Ascending aorta (tissue), 2 donors: ENCODE data around the gene SLC2A2. TPM values are rescaled to one million over a fixed set of nuclear protein-coding genes. Genes with fewer than 3 reads are reported as not detected.

Experiments used
- DNase-seq, 2 donors: peaks; one replicate each; pipeline ENCODE4 v3.0.0-alpha.2; 2019; ENCODE audit warnings: low spot score in 2 of 2
- H3K27ac ChIP-seq, 2 donors: fragments of 200-600 bp; sonication (generic); one replicate each; pipeline ENCODE4 v1.5.1; 2016 to 2017; ENCODE audit warnings: mild to moderate bottlenecking in 1 of 2
- H3K27me3 ChIP-seq: fragments of 200-600 bp; sonication (generic); one replicate; pipeline ENCODE4 v1.5.1; 2017
- H3K36me3 ChIP-seq, 2 donors: fragments of 200-600 bp; sonication (generic); one replicate each; pipeline ENCODE4 v1.5.1; 2016
- H3K4me1 ChIP-seq, 2 donors: fragments of 200-600 bp; sonication (generic); one replicate each; pipeline ENCODE4 v1.5.1; 2016 to 2017; ENCODE audit warnings: mild to moderate bottlenecking in 1 of 2
- H3K4me3 ChIP-seq, 2 donors: fragments of 200-600 bp; sonication (generic); one replicate each; pipeline ENCODE4 v1.5.1; 2016 to 2017; ENCODE audit warnings: mild to moderate bottlenecking in 1 of 2
- H3K9me3 ChIP-seq, 2 donors: fragments of 200-600 bp; sonication (generic); one replicate each; pipeline ENCODE4 v1.5.1; 2016
- CTCF ChIP-seq, 3 experiments: fragments of 200-600 bp in 2 of 3; fragments of 450-650 bp in 1 of 3; sonication (generic) in 2 of 3; IDR thresholded peaks; one replicate each; pipeline ENCODE4 v1.5.1; 2016 to 2019; ENCODE audit warnings: antibody characterized with exemption in 3 of 3, mild to moderate bottlenecking in 1 of 3, moderate library complexity in 1 of 3
- intact Hi-C: fragments of 100-400 bp; cut with DNase I; formaldehyde crosslinking; loops from one replicate; pipeline ENCODE4 v1.15.1; 2023
- total RNA-seq: library from RNA; depleted of rRNA; stranded (reverse); fragments of >200 nt; gene quantifications from one replicate; pipeline ENCODE4 v1.1.0, GENCODE V29; 2016

SLC2A2 gene
- total RNA-seq: not detected

DNA sequence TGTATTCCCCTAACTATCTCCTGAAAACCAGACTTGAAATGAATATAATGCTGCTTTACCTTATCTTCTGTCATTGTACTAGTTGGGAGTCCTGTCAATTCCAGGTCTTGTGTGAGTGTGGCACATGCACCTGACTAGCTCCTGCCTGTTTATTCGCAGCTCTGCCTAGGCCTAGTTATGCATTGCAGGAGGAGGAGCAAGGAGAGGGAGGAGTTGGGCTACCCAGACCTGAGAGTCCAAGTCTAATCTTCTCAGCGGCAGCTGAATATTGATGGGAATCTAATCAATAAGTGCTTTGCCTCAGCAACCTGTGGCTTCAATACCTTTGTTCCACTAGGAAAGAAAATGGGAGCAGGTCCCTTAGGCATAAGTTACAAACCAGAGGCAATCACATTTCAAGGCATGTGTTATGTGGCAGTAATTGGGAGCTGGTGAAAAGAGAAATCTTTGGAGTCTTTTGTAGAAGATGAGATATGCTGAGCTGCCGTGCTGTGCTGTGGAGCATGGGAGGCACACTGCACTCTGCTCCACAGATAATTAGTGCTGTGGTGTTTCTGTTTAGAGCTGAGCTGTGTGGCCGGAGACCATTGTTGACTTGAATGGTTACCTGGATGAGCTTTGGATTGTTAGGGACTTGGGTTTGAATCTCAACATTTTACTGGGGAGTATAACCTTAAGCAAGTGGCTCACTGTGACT is at the start of gene SLC2A2:
SLC2A2 (minus strand) TSS at position 124 of the 697 bp plus-strand sequence; CDS start at position 74, 50 bp downstream.
- no peaks in the 10 kb centered on the region for H3K9me3 ChIP-seq
- no peaks in the 10 kb centered on the region for H3K27me3 ChIP-seq
- no peak within 1 kb of the TSS for H3K4me3 ChIP-seq
- intact Hi-C loops: no loop called here
- H3K4me1 ChIP-seq: no peaks in the 10 kb centered on the region
- H3K36me3 ChIP-seq: no peaks in the 10 kb centered on the region
- DNase-seq: no peak
- no peak within 1 kb of the TSS for H3K27ac ChIP-seq
- TF ChIP-seq CTCF (IDR thresholded peaks at IDR 0.05): no peak

GRCh38 chr3:171072432-171072831 is 45.9 kb upstream of the SLC2A2 start:
- Histone ChIP-seq H3K4me1 (no peaks in the 10 kb centered on the region), H3K4me3 (no peak overlapping the region), H3K27ac (no peak overlapping the region), H3K27me3 (no peaks in the 10 kb centered on the region), H3K36me3 (no peaks in the 10 kb centered on the region), H3K9me3 (no peaks in the 10 kb centered on the region)
- TF ChIP-seq CTCF (IDR thresholded peaks at IDR 0.05): no peak
- DNase-seq: no peak
- intact Hi-C loops: no loop called here

GRCh38 chr3:171068658-171069057 is 42.1 kb upstream of the SLC2A2 start:
- H3K9me3 ChIP-seq: no peaks in the 10 kb centered on the region
- no peak for TF ChIP-seq CTCF (IDR thresholded peaks at IDR 0.05)
- H3K27me3 ChIP-seq: no peaks in the 10 kb centered on the region
- no peaks in the 10 kb centered on the region for H3K4me1 ChIP-seq
- no peak overlapping the region for H3K4me3 ChIP-seq
- intact Hi-C loops: no loop called here
- no peak overlapping the region for H3K27ac ChIP-seq
- DNase-seq: no peak
- no peaks in the 10 kb centered on the region for H3K36me3 ChIP-seq

DNA sequence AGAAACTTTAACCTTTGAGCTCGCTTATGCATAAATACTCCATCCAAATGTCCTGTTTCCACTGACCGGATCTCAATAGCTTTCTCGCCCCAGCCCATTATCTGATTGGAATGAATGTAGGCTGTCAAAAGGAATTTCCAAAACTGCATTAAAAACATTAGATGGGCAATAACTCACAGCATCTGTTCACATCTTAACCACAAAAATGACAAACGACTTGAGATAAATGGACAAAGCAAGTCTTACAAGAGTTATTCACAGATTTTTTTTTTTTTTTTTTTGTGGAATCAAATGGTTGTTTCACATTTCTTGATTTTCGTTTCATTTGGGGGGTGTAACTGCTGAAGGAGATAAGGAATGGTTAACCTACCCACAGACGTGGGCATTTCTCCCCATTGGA is 39.7 kb upstream of the SLC2A2 start:
- Histone ChIP-seq H3K4me3 (no peak overlapping the region), H3K27me3 (no peaks in the 10 kb centered on the region), H3K27ac (no peak overlapping the region), H3K4me1 (no peaks in the 10 kb centered on the region), H3K36me3 (no peaks in the 10 kb centered on the region), H3K9me3 (no peaks in the 10 kb centered on the region)
- DNase-seq: no peak
- intact Hi-C loops: no loop called here
- no peak for TF ChIP-seq CTCF (IDR thresholded peaks at IDR 0.05)

GRCh38 chr3:171065732-171066131 is 39.2 kb upstream of the SLC2A2 start:
- no peaks in the 10 kb centered on the region for H3K9me3 ChIP-seq
- no peaks in the 10 kb centered on the region for H3K27me3 ChIP-seq
- no peaks in the 10 kb centered on the region for H3K4me1 ChIP-seq
- TF ChIP-seq CTCF (IDR thresholded peaks at IDR 0.05): no peak
- H3K4me3 ChIP-seq: no peak overlapping the region
- intact Hi-C loops: no loop called here
- H3K27ac ChIP-seq: no peak overlapping the region
- no peak for DNase-seq
- H3K36me3 ChIP-seq: no peaks in the 10 kb centered on the region

DNA sequence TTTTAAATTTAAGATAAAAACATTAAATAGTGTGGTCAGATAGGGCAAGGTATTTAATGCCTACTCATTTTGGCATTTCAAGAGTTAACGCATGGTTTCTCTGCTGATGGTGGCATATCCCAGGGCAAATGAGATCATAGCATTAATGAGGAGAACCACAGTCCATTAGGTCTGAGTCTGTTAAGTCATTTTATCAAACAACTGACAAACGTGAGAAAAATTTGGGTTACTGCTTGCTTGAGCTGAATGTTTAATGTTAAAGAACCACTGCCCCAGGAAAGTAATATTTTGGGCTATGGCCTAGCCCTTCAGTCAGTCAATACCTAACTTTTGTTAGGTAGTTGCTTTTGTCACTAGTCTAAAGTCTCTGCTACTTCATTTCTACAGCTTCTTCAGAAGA is 37.9 kb upstream of the SLC2A2 start:
- intact Hi-C loops: no loop called here
- no peaks in the 10 kb centered on the region for H3K36me3 ChIP-seq
- TF ChIP-seq CTCF (IDR thresholded peaks at IDR 0.05): no peak
- H3K9me3 ChIP-seq: no peaks in the 10 kb centered on the region
- H3K27me3 ChIP-seq: no peaks in the 10 kb centered on the region
- H3K4me1 ChIP-seq: no peaks in the 10 kb centered on the region
- no peak overlapping the region for H3K4me3 ChIP-seq
- no peak for DNase-seq
- no peak overlapping the region for H3K27ac ChIP-seq
